Heart left ventricle (tissue), 16 donors: ENCODE results near the gene VENTX. TPM values are rescaled to one million over a fixed set of nuclear protein-coding genes. Genes with fewer than 3 reads are reported as not detected.

ENCODE experiments used
- ATAC-seq, 4 donors: fragments of 200-7000 bp; cut with Tn5 transposase; one replicate each; pipeline ENCODE4 v1.9.1; 2020 to 2022; ENCODE audit warnings: moderate library complexity in 4 of 4, mild to moderate bottlenecking in 3 of 4, moderate number of reproducible peaks in 1 of 4
- DNase-seq, 5 donors: peaks; one replicate each; pipeline ENCODE4 v3.0.0-alpha.2; 2020
- H3K27ac ChIP-seq, 12 donors: fragments of 200-600 bp; sonication (generic) in 4 of 12; one replicate each; pipeline versions ENCODE4 v1.5.0 to v1.8.0; 2016 to 2022; ENCODE audit warnings: mild to moderate bottlenecking in 2 of 12
- H3K27me3 ChIP-seq, 9 donors: fragments of 200-600 bp; sonication (generic) in 2 of 9; one replicate each; pipeline versions ENCODE4 v1.5.1 to v1.8.0; 2016 to 2022; ENCODE audit warnings: mild to moderate bottlenecking in 3 of 9
- H3K36me3 ChIP-seq, 9 donors: fragments of 200-600 bp; sonication (generic) in 2 of 9; one replicate each; pipeline versions ENCODE4 v1.5.0 to v1.8.0; 2018 to 2022; ENCODE audit warnings: mild to moderate bottlenecking in 2 of 9
- H3K4me1 ChIP-seq, 12 donors: fragments of 200-600 bp; sonication (generic) in 4 of 12; one replicate each; pipeline versions ENCODE4 v1.5.0 to v1.8.0; 2016 to 2022; ENCODE audit warnings: mild to moderate bottlenecking in 3 of 12
- H3K4me3 ChIP-seq, 12 donors: fragments of 200-600 bp; sonication (generic) in 4 of 12; one replicate each; pipeline versions ENCODE4 v1.5.0 to v1.8.0; 2017 to 2022; ENCODE audit warnings: mild to moderate bottlenecking in 9 of 12, moderate library complexity in 4 of 12
- H3K9me3 ChIP-seq, 12 donors: fragments of 200-600 bp; sonication (generic) in 4 of 12; one replicate each; pipeline versions ENCODE4 v1.5.0 to v1.8.0; 2016 to 2022; ENCODE audit warnings: mild to moderate bottlenecking in 1 of 12
- POLR2A ChIP-seq, 2 donors: fragments of 450-650 bp; IDR thresholded peaks; one replicate each; pipeline ENCODE4 v1.6.1; 2017; ENCODE audit warnings: antibody characterized with exemption in 2 of 2, mild to moderate bottlenecking in 2 of 2, moderate library complexity in 2 of 2
- WGBS, 4 donors: extraction: QIAGEN DNeasy Blood & Tissue Kit in 2 of 4; methylation state at CpG; one replicate each; pipeline versions ENCODE4 v1.1.5 to v1.1.7; 2013 to 2018; 5-methylcytosine and 5-hydroxymethylcytosine counted together
- intact Hi-C, 10 donors: fragments of 100-400 bp; cut with DNase I; formaldehyde crosslinking; loops; one replicate each; pipeline versions ENCODE4 v1.11.1 to v1.14.2; 2022
- polyA plus RNA-seq, 2 donors: library from polyadenylated mRNA; stranded (reverse); fragments of 200-250 nt; gene quantifications; one replicate each; pipeline ENCODE4 v1.2.3, GENCODE V29; 2013
- total RNA-seq, 9 donors: library from RNA; depleted of rRNA in 2 of 9; stranded (reverse); fragments of >200 nt in 2 of 9; fragmentation: NEBNext Ultra II Directional in 3 of 9; extraction: Animal tissue kit (Norgen Biotek cat#: 25700) in 3 of 9; gene quantifications; one replicate each; pipeline versions ENCODE4 v1.1.0 to v1.2.4, GENCODE V29; 2016 to 2023
- TF ChIP-seq, protein P1 (sequence below), 12 donors: fragments of 200-600 bp; sonication (generic) in 4 of 12; IDR thresholded peaks; one replicate each; pipeline versions ENCODE4 v1.5.0 to v1.8.0; 2018 to 2022; ENCODE audit warnings: antibody characterized with exemption in 12 of 12, mild to moderate bottlenecking in 5 of 12
- donor health status: ischemic (EF 13 %, LVEDD 7.1; RV severe dilation, severe dysfunction).
- donor health status: healthy with polysubstance abuse.
- donor health status: DM: no; HTN: yes; CAD: no.
- donor health status: DM: no; HTN: no; CAD: no.
- donor health status: ischemic (EF 25% LVEDD 6.9; RV normal size, moderate dysfunction).
- donor health status: ischemic (EF 25% LVEDD 5.7; RV mildly dilated, moderate dysfunction).
- donor health status: healthy.
- donor health status: DM: yes; HTN: yes; CAD: no.
- donor health status: ischemic (EF 35%, LVEDD 5.7; RV mildly dilated, moderate dysfunction).
- donor health status: nonischemic (EF 11% LVEDD 7.7; RV severe dilation, severe dysfunction).
- donor health status: DM: yes; HTN: yes; CAD: no.
- donor health status: PGD.
- donor health status: ischemic (EF 29% LVEDD 5.4; RV normal size, mild dysfunction).
- donor health status: nonischemic (EF 23%, LVEDD 6.1; RV moderate dilation, normal function).

Gene VENTX
- total and polyA plus RNA-seq, 11 donors, result 0.29 to 2.3 (median 0.58) TPM

DNA sequence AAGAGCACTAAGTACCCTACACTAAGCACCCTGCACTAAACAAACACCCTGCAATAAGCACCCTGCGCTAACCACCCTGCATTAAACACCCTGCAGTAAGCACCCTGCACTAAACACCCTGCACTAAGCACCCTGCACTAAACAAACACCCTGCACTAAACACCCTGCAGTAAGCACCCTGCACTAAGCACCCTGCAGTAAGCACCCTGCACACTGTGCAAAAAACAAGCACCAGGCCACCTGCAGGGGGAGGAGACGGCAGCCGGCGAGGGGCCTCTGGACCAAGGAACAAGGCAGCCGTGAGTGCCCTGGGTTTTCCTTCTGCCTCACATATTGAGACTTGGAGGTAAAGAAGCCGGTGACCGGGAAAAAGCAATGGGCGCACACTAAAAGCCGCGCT is 47.4 kb upstream of the VENTX start:
- ATAC-seq (no peak), DNase-seq (no peak)
- Histone ChIP-seq H3K4me3 (no peak overlapping the region), H3K27ac (no peak overlapping the region), H3K4me1 (no peaks in the 10 kb centered on the region), H3K9me3 (peaks cover 0 to 31% (median 4%) of the 10 kb centered on the region in 12 donors), H3K27me3 (peaks cover 0 to 34% (median 0%) of the 10 kb centered on the region in 9 donors), H3K36me3 (no peaks in the 10 kb centered on the region)
- 94 to 96% (median 95%) methylated on average over 10 of the region's 10 CpGs for WGBS, 4 donors
- TF ChIP-seq, protein P1, sequence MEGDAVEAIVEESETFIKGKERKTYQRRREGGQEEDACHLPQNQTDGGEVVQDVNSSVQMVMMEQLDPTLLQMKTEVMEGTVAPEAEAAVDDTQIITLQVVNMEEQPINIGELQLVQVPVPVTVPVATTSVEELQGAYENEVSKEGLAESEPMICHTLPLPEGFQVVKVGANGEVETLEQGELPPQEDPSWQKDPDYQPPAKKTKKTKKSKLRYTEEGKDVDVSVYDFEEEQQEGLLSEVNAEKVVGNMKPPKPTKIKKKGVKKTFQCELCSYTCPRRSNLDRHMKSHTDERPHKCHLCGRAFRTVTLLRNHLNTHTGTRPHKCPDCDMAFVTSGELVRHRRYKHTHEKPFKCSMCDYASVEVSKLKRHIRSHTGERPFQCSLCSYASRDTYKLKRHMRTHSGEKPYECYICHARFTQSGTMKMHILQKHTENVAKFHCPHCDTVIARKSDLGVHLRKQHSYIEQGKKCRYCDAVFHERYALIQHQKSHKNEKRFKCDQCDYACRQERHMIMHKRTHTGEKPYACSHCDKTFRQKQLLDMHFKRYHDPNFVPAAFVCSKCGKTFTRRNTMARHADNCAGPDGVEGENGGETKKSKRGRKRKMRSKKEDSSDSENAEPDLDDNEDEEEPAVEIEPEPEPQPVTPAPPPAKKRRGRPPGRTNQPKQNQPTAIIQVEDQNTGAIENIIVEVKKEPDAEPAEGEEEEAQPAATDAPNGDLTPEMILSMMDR (IDR thresholded peaks at IDR 0.05), result no peak
- TF ChIP-seq POLR2A (IDR thresholded peaks at IDR 0.05), result no peak
- intact Hi-C loops, result no loop called here

DNA sequence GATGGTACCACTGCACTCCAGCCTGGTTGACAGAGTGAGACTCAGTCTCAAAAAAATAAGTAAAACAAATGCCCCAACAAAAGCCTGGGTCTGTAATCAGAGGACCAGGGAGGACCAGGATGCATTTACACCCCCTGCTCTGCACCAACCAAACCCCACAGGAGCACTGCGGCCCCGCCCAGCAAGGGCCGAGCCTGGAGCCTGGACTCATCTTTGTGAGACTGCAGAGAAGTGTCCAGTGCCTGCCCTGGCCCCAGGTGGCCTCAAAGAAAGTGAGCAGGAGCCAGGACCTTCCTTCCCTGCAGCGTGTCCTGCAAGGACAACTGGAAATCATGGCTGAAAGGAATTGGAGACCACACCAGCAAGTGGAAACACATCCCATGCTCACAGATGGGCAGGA is 46.0 kb upstream of the VENTX start:
- no peaks in the 10 kb centered on the region for H3K4me1 ChIP-seq
- WGBS, 4 donors, result 88 to 100% (median 91%) methylated on average over 1 to 4 of the region's 4 CpGs
- H3K4me3 ChIP-seq, result no peak overlapping the region
- no peaks in the 10 kb centered on the region for H3K36me3 ChIP-seq
- peaks cover 0 to 31% (median 4%) of the 10 kb centered on the region in 12 donors for H3K9me3 ChIP-seq
- intact Hi-C loops, result no loop called here
- TF ChIP-seq, protein P1 (IDR thresholded peaks at IDR 0.05), result no peak
- no peak for TF ChIP-seq POLR2A (IDR thresholded peaks at IDR 0.05)
- ATAC-seq, result no peak
- DNase-seq, result no peak
- no peak overlapping the region for H3K27ac ChIP-seq
- H3K27me3 ChIP-seq, result peaks cover 0 to 26% (median 0%) of the 10 kb centered on the region in 9 donors

DNA sequence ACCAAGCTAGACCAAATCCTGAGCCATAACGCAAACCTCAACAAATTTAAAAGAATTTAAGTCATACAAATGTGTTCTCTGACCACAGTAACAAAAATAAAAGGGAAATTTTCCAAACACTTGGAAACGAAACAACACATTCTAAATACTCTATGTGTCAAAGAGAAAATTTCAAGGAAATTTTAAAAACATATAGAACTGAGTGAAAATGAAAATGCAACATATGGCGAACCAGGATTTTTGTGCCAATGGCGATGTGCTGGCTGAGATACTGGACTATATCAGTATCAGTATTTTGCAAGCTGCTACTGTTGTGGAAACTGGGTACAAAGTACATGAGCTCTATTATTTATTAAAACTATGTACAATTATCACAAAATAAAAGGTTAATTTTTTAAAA is 43.5 kb upstream of the VENTX start:
- Histone ChIP-seq H3K27me3 (peaks cover 0 to 8% (median 0%) of the 10 kb centered on the region in 9 donors), H3K9me3 (peaks cover 0 to 31% (median 4%) of the 10 kb centered on the region in 12 donors), H3K27ac (no peak overlapping the region), H3K36me3 (no peaks in the 10 kb centered on the region), H3K4me3 (no peak overlapping the region), H3K4me1 (no peaks in the 10 kb centered on the region)
- DNase-seq, result no peak
- no peak for TF ChIP-seq POLR2A (IDR thresholded peaks at IDR 0.05)
- TF ChIP-seq, protein P1 (IDR thresholded peaks at IDR 0.05), result no peak
- intact Hi-C loops, result no loop called here
- ATAC-seq, result no peak
- WGBS, 4 donors, result 82 to 89% (median 87%) methylated on average over 4 of the region's 4 CpGs

DNA sequence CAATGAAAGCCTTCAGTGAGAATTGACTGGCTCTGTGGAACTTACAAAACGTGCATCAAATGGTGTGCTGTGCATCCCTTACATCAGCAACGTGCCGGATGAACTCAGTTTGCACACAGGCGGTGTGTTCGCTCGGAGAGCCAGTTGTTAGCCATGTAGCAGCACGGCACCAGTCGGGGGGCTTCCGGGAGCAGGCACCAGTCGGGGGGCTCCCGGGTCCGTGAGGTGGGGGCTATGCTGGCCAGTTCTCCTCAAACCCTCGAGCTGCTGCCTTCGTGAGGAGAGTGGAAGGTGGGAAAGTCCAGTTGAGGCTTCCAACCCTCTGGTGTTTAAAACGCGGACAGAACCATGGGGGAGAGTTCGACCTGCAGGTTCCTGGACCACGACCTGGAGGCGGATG is 42.6 kb upstream of the VENTX start:
- H3K4me3 ChIP-seq, result no peak overlapping the region
- no peak for ATAC-seq
- no peaks in the 10 kb centered on the region for H3K36me3 ChIP-seq
- H3K9me3 ChIP-seq, result peaks cover 0 to 31% (median 4%) of the 10 kb centered on the region in 12 donors
- H3K4me1 ChIP-seq, result no peaks in the 10 kb centered on the region
- intact Hi-C loops, result no loop called here
- H3K27ac ChIP-seq, result no peak overlapping the region
- TF ChIP-seq, protein P1 (IDR thresholded peaks at IDR 0.05), result no peak
- TF ChIP-seq POLR2A (IDR thresholded peaks at IDR 0.05), result no peak
- no peak for DNase-seq
- peaks cover 0 to 8% (median 0%) of the 10 kb centered on the region in 9 donors for H3K27me3 ChIP-seq
- 86 to 87% (median 87%) methylated on average over 17 to 19 of the region's 19 CpGs for WGBS, 4 donors
